ENCODE data around the gene RAB5IF.

The RAB5IF gene

DNA sequence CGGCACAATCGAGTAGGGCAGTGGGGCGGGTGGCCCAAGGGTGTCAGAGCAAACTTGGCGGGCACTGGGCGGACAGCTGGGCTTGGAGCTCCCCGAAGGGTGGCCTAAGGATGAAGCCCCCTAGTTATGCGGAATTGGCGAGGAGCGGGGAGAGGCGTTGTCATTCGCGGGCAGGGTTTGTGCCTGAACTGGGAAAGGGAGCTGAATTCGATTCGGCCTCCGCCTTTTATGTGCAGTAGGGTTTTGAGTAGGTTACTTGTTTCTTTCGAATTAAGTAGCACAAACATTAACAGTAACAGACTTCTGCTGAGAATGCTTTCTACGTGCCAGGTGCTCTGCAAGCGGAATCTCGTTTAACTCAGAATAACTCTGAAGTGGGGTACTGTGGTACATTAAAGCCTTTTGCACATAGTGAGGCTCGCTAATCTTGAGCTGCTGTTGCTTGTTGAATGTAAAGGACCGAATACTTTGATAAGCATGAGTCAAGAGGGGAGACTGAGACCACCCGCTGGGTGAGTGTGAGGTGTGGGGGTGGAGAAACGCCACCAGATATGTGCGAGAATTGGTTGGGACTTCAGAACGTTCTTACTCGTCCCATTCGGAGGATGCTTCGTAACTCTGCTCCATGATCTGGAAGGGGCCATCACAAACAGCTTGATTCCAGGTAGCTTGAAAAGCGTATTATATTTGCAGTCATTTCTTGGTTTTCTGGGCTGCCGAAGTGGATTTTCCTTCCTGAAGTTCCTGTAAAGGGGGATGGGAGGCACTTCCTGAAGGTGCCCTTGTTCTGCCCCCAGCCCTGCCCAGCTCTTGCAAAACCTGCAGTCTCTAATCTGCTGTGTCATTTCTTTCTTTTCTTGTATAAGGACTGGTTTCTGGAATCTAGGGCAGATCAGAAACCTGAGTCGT lies 833 bp downstream of the RAB5IF start:
- peak overlapping the region; percentile 92 for H3K27ac ChIP-seq
- peak; percentile 59; the same call in 1 of the 2 replicates for TF ChIP-seq ZFX (IDR thresholded peaks at IDR 0.05)
- TF ChIP-seq, protein P1, sequence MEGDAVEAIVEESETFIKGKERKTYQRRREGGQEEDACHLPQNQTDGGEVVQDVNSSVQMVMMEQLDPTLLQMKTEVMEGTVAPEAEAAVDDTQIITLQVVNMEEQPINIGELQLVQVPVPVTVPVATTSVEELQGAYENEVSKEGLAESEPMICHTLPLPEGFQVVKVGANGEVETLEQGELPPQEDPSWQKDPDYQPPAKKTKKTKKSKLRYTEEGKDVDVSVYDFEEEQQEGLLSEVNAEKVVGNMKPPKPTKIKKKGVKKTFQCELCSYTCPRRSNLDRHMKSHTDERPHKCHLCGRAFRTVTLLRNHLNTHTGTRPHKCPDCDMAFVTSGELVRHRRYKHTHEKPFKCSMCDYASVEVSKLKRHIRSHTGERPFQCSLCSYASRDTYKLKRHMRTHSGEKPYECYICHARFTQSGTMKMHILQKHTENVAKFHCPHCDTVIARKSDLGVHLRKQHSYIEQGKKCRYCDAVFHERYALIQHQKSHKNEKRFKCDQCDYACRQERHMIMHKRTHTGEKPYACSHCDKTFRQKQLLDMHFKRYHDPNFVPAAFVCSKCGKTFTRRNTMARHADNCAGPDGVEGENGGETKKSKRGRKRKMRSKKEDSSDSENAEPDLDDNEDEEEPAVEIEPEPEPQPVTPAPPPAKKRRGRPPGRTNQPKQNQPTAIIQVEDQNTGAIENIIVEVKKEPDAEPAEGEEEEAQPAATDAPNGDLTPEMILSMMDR (conservative IDR thresholded peaks at IDR 0.05): no peak

DNA sequence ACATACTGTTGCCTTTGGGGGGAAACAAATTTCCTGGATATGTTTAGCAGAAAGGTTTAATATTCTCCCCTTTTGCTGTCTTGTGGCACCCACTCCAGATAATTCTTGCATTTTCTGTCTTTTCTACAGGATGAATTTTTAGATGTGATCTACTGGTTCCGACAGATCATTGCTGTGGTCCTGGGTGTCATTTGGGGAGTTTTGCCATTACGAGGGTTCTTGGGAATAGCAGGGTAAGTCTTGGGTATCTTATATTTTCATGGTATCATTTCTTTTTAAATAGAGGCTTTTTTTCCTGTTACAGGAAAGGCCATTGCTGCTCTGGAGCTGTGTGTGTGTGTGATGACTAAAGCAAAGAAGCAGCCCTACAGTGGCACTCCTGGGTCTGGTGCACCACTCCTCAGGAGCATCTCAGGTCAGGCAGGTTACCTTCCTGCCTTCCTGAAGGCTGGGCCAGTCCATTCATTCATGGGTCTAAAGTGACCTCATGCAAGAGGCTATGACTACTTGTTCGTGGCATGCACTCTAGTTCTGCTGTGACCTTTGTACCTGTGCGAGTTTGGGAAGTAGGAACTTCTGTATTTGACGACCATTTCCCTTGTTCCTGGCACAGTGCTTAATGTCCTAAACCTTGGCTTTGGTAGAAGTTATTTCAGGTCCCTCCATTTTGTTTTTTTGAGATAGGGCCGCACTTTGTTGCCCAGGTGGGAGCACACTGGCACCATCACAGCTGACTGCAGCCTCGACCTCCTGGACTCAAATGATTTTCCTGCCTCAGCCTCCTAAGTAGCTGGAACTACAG lies 2.2 kb downstream of the RAB5IF start:
- peak overlapping the region; percentile 92 for H3K27ac ChIP-seq
- TF ChIP-seq, protein P1 (conservative IDR thresholded peaks at IDR 0.05): no peak
- TF ChIP-seq ZFX (IDR thresholded peaks at IDR 0.05): no peak

DNA sequence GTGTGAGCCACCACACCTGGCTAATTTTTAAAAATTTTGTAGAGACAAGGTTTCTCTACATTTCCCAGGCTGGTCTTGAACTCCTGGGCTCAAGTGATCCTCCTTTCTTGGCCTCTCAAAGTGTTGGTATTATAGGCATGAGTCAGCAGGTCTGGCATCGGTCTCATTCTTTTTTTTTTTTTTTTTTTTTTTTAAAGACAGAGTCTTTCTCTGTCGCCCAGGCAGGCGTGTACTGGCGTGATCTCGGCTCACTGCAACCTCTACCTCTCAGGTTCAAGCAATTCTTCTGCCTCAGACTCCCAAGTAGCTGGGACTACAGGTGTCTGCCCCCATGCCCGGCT lies 2.8 kb downstream of the RAB5IF start:
- H3K27ac ChIP-seq: peak overlapping the region; percentile 92; the same call in 1 of the 2 replicates

DNA sequence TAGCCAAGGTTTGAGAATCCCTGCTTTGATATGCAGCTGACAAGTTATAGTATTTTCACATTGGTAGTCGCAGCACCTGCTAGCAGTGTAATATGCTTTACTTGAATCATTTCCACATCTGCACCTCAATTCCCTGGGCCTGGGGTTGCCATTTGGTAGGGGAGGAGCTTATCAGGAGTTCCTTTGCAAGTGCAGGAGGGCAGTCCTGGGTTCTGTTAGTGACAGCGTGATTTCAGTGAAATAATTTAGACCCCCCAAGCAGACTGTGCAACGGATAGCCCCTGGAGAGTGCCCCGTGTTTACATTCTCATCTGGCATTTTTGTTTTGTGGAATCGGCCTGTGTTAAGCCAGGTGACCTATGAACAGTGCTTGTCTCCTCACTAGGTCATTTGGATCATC lies 6.0 kb downstream of the RAB5IF start:
- H3K27ac ChIP-seq: no peak overlapping the region
- TF ChIP-seq, protein P1 (conservative IDR thresholded peaks at IDR 0.05): no peak
- no peak for TF ChIP-seq ZFX (IDR thresholded peaks at IDR 0.05)

DNA sequence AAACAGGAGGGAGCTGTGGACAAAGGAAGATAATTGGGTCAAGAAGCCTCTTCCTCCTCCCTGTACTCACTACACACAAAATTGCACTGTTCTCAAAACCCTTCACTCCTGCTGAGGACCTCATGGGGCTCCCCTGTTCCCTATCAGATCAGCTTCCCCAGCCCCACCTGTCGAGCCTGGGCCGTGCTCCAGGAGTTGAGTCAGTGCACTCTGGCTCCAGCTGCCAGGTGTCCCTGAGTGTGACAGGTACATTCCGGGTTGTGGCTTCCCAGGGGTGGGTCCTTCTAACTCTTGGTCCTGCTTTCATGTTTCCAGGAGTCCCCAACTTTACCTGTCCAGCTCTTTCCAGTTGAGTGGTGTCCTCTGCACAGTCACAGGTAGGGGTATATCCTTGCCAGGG lies 8.4 kb downstream of the RAB5IF start:
- H3K27ac ChIP-seq: no peak overlapping the region
- TF ChIP-seq, protein P1 (conservative IDR thresholded peaks at IDR 0.05): no peak
- TF ChIP-seq ZFX (IDR thresholded peaks at IDR 0.05): no peak

DNA sequence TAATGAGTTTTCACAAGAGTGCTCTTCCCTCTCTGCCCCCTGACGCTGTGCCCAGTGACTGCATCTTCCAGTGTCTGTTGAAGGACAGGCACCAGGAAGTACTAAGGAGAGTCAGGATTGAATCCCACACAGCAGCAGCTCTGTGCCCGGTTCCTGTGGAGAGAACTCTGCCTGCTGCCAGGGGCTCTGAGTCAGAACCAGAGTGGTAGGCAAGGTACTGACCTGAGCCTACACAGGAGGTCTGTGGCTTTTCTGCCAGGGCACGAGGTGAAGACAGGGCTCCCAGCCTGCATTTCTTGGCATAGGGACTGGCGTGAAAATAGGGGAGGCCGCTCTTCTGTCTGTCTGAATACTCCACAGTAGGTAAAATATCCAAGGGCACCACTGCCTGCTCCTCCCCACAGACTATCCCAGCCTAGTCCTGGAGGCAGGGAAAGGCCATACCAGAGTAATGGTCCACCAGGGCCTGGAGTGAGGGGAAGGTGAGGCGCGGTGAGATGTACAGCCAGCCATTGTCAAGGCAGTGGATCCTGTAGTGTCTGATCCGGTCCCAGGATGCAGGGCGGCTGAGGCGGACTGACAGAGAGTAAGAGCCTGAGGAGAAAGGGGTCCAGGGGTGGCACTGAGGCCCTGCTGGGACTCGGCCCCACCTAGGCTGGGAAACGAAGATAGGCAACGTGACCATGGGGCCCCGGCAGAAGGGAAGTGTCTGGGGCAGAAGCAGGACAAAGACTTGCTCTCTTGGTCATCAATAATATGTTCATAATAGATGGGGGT lies 9.4 kb downstream of the RAB5IF start:
- no peak for TF ChIP-seq ZFX (IDR thresholded peaks at IDR 0.05)
- TF ChIP-seq, protein P1 (conservative IDR thresholded peaks at IDR 0.05): no peak
- H3K27ac ChIP-seq: no peak overlapping the region

DNA sequence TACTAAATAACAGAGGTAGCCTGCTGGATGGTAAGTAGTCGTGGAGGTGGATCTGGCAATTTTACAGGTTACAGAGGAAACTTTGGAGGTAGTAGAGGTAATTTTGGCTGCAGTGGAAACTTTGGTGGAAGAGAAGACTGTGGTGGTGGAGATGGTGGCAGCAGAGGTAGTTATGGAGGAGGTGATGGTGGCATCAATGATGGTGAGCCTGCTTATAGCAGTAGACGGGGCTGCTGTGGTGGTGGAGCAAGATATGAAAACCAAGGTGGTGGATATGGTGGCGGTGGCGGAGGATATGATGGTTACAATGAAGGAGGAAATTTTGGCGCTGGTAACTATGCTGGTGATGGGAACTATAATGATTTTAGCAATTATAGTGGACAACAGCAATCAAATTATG lies 15.3 kb downstream of the RAB5IF start:
- TF ChIP-seq, protein P1 (conservative IDR thresholded peaks at IDR 0.05): no peak
- no peak for TF ChIP-seq ZFX (IDR thresholded peaks at IDR 0.05)
- no peak overlapping the region for H3K27ac ChIP-seq
